ENCODE results near the gene PPT1. TPM values are rescaled to one million over a fixed set of nuclear protein-coding genes. Genes with fewer than 3 reads are reported as not detected.

The PPT1 gene
- total RNA-seq, 1 experiment from 2014 or later, result 107 TPM

DNA sequence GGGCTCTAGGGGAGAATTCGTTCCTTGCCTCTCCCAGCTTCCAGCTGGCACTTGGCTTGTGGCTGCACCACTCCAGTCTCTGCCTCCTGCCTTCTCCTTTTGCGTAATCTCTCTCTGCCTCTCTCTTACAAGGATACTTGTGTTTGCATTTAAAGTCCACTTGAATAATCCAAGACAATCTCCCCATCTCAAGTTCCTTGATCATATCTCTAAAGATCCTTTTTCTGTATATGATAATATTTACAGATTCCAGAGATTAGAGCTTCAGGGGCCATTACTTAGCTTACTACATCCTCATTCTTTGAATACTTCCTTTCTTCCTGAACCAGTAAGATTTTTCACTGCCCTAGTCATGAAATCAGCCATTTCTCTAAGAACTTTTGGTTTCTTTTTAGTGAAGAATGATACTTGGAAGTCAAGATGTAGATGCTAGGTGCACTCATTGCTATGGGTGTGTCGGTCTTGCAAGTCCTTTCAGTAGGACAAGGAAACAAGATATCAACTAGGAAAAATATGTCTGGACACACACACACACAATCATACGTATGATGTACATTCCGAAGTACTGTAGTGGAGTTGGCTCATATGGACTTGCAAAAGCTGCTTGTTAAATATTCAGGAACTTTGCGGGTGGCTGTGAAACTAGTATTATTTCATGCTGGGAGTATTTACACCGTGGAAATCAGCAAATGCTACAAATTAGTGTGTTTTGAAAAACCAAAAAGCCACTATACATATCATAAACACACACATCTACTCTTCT lies 43.3 kb upstream of the PPT1 start:
- H3K4me1 Mint-ChIP-seq, result peaks cover 5% of the 10 kb centered on the region
- ATAC-seq, result no peak
- CTCF ChIA-PET, result interaction anchor here (0.6 to 2.9 kb wide), 4 partner anchors 13 to 198 kb away, joined by 3 to 11 read pairs (median 8); no protein-coding TSS in a partner anchor
- no peaks in the 10 kb centered on the region for H3K9me3 Mint-ChIP-seq
- H3K4me3 Mint-ChIP-seq, result no peak overlapping the region
- TF ChIP-seq, protein P1, sequence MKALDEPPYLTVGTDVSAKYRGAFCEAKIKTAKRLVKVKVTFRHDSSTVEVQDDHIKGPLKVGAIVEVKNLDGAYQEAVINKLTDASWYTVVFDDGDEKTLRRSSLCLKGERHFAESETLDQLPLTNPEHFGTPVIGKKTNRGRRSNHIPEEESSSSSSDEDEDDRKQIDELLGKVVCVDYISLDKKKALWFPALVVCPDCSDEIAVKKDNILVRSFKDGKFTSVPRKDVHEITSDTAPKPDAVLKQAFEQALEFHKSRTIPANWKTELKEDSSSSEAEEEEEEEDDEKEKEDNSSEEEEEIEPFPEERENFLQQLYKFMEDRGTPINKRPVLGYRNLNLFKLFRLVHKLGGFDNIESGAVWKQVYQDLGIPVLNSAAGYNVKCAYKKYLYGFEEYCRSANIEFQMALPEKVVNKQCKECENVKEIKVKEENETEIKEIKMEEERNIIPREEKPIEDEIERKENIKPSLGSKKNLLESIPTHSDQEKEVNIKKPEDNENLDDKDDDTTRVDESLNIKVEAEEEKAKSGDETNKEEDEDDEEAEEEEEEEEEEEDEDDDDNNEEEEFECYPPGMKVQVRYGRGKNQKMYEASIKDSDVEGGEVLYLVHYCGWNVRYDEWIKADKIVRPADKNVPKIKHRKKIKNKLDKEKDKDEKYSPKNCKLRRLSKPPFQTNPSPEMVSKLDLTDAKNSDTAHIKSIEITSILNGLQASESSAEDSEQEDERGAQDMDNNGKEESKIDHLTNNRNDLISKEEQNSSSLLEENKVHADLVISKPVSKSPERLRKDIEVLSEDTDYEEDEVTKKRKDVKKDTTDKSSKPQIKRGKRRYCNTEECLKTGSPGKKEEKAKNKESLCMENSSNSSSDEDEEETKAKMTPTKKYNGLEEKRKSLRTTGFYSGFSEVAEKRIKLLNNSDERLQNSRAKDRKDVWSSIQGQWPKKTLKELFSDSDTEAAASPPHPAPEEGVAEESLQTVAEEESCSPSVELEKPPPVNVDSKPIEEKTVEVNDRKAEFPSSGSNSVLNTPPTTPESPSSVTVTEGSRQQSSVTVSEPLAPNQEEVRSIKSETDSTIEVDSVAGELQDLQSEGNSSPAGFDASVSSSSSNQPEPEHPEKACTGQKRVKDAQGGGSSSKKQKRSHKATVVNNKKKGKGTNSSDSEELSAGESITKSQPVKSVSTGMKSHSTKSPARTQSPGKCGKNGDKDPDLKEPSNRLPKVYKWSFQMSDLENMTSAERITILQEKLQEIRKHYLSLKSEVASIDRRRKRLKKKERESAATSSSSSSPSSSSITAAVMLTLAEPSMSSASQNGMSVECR (CRISPR knock-in tag; IDR thresholded peaks at IDR 0.05; ENCODE audit: borderline replicate concordance), result no peak
- TF ChIP-seq, protein P2, sequence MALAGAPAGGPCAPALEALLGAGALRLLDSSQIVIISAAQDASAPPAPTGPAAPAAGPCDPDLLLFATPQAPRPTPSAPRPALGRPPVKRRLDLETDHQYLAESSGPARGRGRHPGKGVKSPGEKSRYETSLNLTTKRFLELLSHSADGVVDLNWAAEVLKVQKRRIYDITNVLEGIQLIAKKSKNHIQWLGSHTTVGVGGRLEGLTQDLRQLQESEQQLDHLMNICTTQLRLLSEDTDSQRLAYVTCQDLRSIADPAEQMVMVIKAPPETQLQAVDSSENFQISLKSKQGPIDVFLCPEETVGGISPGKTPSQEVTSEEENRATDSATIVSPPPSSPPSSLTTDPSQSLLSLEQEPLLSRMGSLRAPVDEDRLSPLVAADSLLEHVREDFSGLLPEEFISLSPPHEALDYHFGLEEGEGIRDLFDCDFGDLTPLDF (CRISPR knock-in tag; IDR thresholded peaks at IDR 0.05), result no peak
- TF ChIP-seq ZNF317 (CRISPR knock-in tag; IDR thresholded peaks at IDR 0.05; ENCODE audit: borderline replicate concordance, low read depth) (no peak), SP1 (CRISPR knock-in tag; conservative IDR thresholded peaks at IDR 0.05) (no peak), CBFB (CRISPR knock-in tag; IDR thresholded peaks at IDR 0.05; ENCODE audit: low read depth) (no peak), ZNF263 (CRISPR knock-in tag; IDR thresholded peaks at IDR 0.05; ENCODE audit: low read depth) (no peak), KAT7 (CRISPR knock-in tag; IDR thresholded peaks at IDR 0.05; ENCODE audit: borderline replicate concordance) (no peak), IRF2 (CRISPR knock-in tag; IDR thresholded peaks at IDR 0.05; ENCODE audit: borderline replicate concordance, low read depth) (no peak), GABPB1 (CRISPR knock-in tag; IDR thresholded peaks at IDR 0.05) (no peak), NR1H2 (CRISPR knock-in tag; IDR thresholded peaks at IDR 0.05) (no peak), TEAD4 (CRISPR knock-in tag; IDR thresholded peaks at IDR 0.05) (no peak), JUN (CRISPR knock-in tag; IDR thresholded peaks at IDR 0.05) (no peak), NFYB (CRISPR knock-in tag; conservative IDR thresholded peaks at IDR 0.05; ENCODE audit: low read depth) (no peak), EMX1 (CRISPR knock-in tag; IDR thresholded peaks at IDR 0.05) (no peak), NR2C2 (CRISPR knock-in tag; IDR thresholded peaks at IDR 0.05) (no peak)
- TF ChIP-seq, protein P3, sequence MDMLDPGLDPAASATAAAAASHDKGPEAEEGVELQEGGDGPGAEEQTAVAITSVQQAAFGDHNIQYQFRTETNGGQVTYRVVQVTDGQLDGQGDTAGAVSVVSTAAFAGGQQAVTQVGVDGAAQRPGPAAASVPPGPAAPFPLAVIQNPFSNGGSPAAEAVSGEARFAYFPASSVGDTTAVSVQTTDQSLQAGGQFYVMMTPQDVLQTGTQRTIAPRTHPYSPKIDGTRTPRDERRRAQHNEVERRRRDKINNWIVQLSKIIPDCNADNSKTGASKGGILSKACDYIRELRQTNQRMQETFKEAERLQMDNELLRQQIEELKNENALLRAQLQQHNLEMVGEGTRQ (CRISPR knock-in tag; IDR thresholded peaks at IDR 0.05), result no peak
- TF ChIP-seq, protein P4, sequence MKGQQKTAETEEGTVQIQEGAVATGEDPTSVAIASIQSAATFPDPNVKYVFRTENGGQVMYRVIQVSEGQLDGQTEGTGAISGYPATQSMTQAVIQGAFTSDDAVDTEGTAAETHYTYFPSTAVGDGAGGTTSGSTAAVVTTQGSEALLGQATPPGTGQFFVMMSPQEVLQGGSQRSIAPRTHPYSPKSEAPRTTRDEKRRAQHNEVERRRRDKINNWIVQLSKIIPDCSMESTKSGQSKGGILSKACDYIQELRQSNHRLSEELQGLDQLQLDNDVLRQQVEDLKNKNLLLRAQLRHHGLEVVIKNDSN (CRISPR knock-in tag; IDR thresholded peaks at IDR 0.05), result no peak
- TF ChIP-seq, protein P5, sequence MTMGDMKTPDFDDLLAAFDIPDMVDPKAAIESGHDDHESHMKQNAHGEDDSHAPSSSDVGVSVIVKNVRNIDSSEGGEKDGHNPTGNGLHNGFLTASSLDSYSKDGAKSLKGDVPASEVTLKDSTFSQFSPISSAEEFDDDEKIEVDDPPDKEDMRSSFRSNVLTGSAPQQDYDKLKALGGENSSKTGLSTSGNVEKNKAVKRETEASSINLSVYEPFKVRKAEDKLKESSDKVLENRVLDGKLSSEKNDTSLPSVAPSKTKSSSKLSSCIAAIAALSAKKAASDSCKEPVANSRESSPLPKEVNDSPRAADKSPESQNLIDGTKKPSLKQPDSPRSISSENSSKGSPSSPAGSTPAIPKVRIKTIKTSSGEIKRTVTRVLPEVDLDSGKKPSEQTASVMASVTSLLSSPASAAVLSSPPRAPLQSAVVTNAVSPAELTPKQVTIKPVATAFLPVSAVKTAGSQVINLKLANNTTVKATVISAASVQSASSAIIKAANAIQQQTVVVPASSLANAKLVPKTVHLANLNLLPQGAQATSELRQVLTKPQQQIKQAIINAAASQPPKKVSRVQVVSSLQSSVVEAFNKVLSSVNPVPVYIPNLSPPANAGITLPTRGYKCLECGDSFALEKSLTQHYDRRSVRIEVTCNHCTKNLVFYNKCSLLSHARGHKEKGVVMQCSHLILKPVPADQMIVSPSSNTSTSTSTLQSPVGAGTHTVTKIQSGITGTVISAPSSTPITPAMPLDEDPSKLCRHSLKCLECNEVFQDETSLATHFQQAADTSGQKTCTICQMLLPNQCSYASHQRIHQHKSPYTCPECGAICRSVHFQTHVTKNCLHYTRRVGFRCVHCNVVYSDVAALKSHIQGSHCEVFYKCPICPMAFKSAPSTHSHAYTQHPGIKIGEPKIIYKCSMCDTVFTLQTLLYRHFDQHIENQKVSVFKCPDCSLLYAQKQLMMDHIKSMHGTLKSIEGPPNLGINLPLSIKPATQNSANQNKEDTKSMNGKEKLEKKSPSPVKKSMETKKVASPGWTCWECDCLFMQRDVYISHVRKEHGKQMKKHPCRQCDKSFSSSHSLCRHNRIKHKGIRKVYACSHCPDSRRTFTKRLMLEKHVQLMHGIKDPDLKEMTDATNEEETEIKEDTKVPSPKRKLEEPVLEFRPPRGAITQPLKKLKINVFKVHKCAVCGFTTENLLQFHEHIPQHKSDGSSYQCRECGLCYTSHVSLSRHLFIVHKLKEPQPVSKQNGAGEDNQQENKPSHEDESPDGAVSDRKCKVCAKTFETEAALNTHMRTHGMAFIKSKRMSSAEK (CRISPR knock-in tag; IDR thresholded peaks at IDR 0.05; ENCODE audit: borderline replicate concordance), result no peak
- TF ChIP-seq, protein P6, sequence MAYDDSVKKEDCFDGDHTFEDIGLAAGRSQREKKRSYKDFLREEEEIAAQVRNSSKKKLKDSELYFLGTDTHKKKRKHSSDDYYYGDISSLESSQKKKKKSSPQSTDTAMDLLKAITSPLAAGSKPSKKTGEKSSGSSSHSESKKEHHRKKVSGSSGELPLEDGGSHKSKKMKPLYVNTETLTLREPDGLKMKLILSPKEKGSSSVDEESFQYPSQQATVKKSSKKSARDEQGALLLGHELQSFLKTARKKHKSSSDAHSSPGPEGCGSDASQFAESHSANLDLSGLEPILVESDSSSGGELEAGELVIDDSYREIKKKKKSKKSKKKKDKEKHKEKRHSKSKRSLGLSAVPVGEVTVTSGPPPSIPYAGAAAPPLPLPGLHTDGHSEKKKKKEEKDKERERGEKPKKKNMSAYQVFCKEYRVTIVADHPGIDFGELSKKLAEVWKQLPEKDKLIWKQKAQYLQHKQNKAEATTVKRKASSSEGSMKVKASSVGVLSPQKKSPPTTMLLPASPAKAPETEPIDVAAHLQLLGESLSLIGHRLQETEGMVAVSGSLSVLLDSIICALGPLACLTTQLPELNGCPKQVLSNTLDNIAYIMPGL (CRISPR knock-in tag; IDR thresholded peaks at IDR 0.05), result no peak
- TF ChIP-seq, protein P7, sequence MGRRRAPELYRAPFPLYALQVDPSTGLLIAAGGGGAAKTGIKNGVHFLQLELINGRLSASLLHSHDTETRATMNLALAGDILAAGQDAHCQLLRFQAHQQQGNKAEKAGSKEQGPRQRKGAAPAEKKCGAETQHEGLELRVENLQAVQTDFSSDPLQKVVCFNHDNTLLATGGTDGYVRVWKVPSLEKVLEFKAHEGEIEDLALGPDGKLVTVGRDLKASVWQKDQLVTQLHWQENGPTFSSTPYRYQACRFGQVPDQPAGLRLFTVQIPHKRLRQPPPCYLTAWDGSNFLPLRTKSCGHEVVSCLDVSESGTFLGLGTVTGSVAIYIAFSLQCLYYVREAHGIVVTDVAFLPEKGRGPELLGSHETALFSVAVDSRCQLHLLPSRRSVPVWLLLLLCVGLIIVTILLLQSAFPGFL (CRISPR knock-in tag; IDR thresholded peaks at IDR 0.05; ENCODE audit: borderline replicate concordance), result no peak
- H3K27me3 Mint-ChIP-seq (ENCODE audit: low read depth), result peaks cover 11% of the 10 kb centered on the region
- POLR2A ChIA-PET, result no interaction called here
- no peaks in the 10 kb centered on the region for H3K36me3 Mint-ChIP-seq
- DNase-seq (ENCODE audit: low spot score), result no peak
- H3K27ac Mint-ChIP-seq, result no peak overlapping the region
